ENCODE measurements around the gene ADAMTSL3.

Gene ADAMTSL3

GRCh38 chr15:83653639-83654378, at the start of gene ADAMTSL3:
Gene ADAMTSL3, plus strand, starts transcription at chr15:83654123. Its CDS starts 1,639 bp downstream, at chr15:83655762.
- H3K27ac ChIP-seq = peak within 1 kb of the TSS; percentile 27
- TF ChIP-seq ZFX (IDR thresholded peaks at IDR 0.05) (no peak), CTCF (conservative IDR thresholded peaks at IDR 0.05) (no peak; the same call in 1 of the 2 replicates)

- no peak overlapping the region for H3K27ac ChIP-seq
- TF ChIP-seq ZFX (IDR thresholded peaks at IDR 0.05) (no peak), CTCF (conservative IDR thresholded peaks at IDR 0.05) (no peak)
These were observed 49.4 kb upstream of the ADAMTSL3 start for GRCh38 chr15:83604549-83604948.

GRCh38 chr15:83605111-83605945, 48.6 kb upstream of the ADAMTSL3 start:
- TF ChIP-seq CTCF (conservative IDR thresholded peaks at IDR 0.05) (no peak), ZFX (IDR thresholded peaks at IDR 0.05) (no peak)

GRCh38 chr15:83610132-83610531, 43.8 kb upstream of the ADAMTSL3 start:
- H3K27ac ChIP-seq = no peak overlapping the region
- TF ChIP-seq ZFX (IDR thresholded peaks at IDR 0.05) (no peak), CTCF (conservative IDR thresholded peaks at IDR 0.05) (no peak)

More at GRCh38 chr15:83605111-83605945, 48.6 kb upstream of the ADAMTSL3 start:
- no peak overlapping the region for H3K27ac ChIP-seq

GRCh38 chr15:83610901-83611685, 42.8 kb upstream of the ADAMTSL3 start:
- no peak for TF ChIP-seq ZFX (IDR thresholded peaks at IDR 0.05)
- TF ChIP-seq CTCF (conservative IDR thresholded peaks at IDR 0.05) = no peak
- H3K27ac ChIP-seq = no peak overlapping the region

- TF ChIP-seq ZFX (IDR thresholded peaks at IDR 0.05) (no peak), CTCF (conservative IDR thresholded peaks at IDR 0.05) (no peak)
- no peak overlapping the region for H3K27ac ChIP-seq
These were observed 41.7 kb upstream of the ADAMTSL3 start for GRCh38 chr15:83612226-83612625.

Measured in C4-2B (cell line).